D341Med (cell line): Measurements from ENCODE around the gene DUSP8.
"Not testable (repeated sequence)": the region's sequence is repeated elsewhere in the genome, so short reads cannot be mapped to it uniquely, and the experiment has no call there.

Experiments
- DNase-seq: peaks from one replicate; pipeline ENCODE4 v3.0.0; 2012; ENCODE audit warnings: low spot score

Gene DUSP8

GRCh38 chr11:1589191-1589963, 17.3 kb upstream of the DUSP8 start:
- DNase-seq, result not testable (repeated sequence)

DNA sequence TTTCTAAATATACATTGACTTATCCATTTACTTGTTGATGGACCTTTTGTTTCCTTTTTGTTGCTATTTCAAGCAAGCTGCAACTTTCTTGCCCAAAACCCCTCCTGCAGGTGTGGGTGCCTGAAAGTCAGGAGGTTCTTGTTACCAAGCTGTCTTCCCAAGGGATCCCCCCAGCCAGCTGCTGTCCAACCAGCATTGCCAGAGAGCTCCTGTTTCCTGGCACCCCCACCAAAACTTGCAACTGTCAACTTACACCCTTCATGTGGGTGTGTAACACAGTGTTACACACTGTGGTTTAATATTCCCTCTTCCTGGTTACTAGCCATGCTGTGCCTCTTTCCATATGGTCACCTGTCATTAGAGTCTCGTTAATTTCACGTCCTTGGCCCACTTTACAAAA, 14.6 kb upstream of the DUSP8 start:
- no peak for DNase-seq

- not testable (repeated sequence) for DNase-seq
These were observed 12.7 kb upstream of the DUSP8 start, which contains the start of gene KRTAP5-1 for GRCh38 chr11:1584661-1585370. Gene KRTAP5-1 (minus strand): TSS chr11:1585283. CDS start chr11:1585249, 34 bp downstream.

GRCh38 chr11:1582909-1583308, 10.8 kb upstream of the DUSP8 start:
- DNase-seq, result not testable (repeated sequence)

DNA sequence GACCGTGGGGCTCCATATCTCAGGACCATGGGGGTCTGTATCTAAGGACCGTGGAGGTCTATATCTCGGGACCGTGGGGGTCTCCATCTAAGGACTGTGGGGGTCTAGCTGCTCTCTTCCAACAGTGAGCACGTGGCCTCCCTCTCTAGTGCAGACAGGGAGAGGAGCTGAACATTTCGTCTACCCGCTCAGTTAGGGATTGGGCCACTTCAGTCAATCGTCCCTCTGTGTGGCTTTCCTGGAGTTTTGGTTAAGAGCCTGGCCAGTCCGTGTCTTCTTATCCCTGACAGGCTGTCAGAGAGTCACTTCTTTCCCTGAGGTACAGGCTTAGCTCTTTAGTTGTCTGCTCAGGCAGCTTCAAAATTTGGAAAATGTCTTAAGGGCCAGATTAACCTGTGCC, 9.9 kb upstream of the DUSP8 start:
- DNase-seq, result no peak

DNA sequence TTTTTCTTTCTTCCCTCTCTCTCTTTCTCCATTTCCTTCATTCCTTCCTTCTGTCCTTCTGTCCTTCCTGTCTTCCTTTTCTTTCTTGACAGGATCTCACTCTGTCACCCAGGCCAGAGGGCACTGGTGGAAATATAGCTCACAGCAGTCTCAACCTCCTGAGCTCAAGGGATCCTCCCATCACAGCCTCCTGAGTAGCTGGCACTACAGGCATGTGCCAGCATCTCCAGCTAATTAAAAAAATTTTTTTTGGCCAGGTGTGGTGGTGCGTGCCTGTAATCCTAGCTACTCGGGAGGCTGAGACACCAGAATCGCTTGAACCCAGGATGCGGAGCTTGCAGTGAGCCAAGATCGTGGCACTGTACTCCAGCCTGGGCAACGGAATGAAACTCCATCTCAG, 4.8 kb upstream of the DUSP8 start:
- no peak for DNase-seq

DNA sequence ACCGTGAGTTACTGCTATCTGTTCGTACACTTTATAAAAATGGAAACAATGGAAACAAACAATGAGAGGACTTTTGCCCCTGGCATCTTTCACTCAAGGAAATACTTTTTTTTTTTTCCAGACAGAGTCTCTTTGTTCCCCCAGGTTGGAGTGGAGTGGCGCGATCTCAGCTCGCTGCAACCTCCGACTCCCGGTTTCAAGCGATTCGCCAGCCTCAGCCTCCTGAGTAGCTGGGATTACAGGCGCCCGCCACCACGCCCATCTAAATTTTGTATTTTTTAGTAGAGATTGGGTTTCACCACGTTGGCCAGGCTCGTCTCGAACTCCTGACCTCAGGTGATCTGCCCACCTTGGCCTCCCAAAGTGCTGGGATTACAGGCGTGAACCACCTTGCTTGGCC, 3.7 kb upstream of the DUSP8 start:
- not testable (repeated sequence) for DNase-seq

DNA sequence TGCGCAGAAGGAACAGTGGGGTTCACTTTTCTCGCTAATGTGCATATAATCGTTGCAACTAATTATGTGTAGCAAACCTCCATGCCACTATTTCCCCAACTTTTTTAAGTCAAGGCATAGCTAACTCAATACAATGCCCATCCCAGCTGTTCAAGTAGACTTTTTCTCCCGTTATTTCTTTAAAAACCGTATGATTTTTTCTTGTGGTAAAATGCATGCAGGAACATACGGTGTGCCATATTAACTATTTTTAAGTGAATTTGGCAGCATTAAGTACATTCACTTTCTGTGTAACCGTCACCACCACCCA, 2.8 kb upstream of the DUSP8 start:
- no peak for DNase-seq

GRCh38 chr11:1574238-1574932, 2.3 kb upstream of the DUSP8 start:
- DNase-seq, result peak; percentile 88

DNA sequence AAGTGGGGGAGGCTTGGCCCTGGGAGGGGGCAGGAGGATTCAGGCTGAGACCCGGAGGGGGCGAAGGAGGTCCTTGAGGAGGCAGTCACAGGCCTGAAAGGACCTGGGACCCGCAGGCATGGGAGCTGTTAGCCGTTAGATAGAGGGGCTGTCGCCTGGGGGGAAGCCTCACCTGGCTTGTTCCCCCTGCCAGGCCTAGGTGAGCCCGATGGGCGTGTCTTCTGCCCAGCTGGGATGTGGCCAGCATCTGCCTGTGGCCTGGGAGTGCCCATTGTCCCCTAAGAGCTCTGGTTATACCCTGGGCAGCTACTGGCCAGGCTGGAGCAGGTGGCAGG, 1.8 kb upstream of the DUSP8 start:
- DNase-seq, result peak; percentile 42

- DNase-seq, result peak; percentile 44
These were observed 1.2 kb upstream of the DUSP8 start for GRCh38 chr11:1573077-1573902.

DNA sequence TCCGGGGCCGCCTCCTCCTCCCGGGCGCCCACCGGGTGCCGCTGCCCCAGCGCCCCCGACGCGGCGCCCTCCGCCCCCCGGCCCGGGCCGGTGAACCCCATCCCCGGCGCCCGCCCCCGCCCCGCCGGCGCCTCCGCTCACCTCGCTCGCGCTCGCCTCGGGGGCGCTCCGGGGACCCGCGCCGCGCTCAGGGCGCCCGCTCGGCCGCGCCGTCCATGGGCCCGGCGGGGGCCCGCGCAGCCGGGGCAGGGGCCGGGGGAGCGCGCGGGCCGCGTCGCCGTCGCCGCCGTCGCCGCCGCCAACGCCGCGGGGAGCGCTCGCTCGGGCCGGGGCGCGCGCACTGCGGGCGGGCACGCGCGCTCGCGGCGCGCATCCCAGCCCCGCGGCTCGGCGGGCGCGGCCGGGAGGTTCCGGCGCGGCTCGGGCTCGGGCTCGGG, 293 bp downstream of the DUSP8 start:
- no peak for DNase-seq

DNA sequence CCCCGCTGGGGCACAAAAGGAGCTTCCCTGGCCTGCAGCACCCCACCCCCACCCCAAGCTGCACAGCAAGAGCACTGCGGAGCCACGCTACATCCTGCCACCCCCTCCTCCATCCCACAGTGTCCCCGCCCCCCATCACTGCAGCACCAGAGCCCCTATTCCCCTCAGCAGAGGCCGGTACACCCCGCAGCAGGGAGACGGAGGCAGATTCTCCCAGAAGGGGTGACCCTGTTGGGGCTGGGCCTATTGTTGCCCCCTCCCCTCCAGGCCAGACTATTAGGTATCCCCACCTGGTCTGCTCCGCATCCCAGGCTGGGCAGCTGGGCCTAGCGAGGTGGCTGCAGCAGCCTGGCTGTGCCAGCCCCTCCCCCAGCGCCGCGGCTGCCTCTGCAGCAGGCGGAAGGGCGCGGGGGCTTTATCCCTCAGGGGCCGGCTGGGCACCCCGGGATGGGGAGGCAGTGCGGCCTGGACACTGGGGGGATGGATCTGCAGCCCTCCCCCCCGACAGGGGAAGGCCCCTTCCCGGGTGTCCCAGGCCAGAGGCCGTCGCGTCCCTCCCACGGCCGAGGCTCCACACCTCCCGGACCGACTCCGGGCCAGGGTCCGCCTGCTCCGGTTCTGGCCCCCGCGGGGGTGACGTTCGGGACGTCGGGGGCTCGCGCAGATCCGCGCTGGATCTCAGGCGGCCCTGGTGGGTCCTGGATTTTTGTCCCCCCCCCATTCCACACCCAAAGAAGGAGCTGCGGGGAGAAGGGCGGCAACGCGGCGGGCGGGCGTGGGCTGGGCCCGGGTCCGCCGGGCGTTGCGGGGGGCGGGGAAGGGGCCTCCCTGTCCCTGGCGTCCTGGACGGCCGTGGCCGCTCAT, 943 bp downstream of the DUSP8 start:
- peak; percentile 51 for DNase-seq

DNA sequence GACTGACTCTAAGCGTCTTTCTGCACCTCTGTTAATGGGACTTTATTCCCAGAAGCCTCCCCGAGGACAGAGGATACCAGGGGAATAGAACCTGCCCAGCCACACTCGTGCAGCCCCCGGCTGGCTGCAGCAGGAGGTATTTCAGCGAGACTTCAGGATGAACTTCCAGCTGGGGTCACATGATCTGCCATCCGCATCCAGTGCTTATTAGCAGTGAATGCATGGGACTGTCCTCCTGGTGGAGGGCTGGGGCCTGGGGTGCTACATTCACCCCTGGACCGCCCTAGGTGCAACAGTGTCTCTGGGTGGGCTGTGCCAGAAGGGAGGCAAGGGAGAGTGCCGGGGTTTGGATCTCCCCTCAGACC, 1.6 kb downstream of the DUSP8 start:
- DNase-seq, result no peak

- DNase-seq, result peak; percentile 2
These were observed 2.0 kb downstream of the DUSP8 start for GRCh38 chr11:1570001-1570453.

GRCh38 chr11:1569251-1569780, 2.8 kb downstream of the DUSP8 start:
- DNase-seq, result no peak

DNA sequence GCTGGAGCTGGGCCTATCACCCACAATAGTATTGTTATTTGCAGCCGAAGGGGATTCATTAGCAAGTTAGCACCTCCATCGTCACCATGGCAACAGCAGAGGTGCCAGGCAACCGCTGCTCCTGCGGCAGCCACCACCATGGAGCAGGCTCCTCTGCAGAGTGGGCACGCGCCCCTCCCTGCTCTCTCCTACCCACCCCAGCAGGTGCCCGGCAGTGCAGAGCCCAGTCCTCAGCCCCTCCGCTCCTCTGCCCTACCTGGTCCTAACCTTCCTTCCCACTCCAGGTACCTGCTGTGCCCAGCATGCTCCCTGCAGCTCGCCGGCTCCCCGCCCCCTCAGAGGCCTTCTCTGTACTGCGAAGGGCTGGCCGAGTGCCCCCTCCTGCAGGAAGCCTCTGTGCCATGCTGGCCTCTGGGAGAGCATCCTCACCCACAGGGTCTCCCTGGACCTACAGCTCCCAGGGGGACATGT, 3.6 kb downstream of the DUSP8 start:
- no peak for DNase-seq

GRCh38 chr11:1567721-1568100, 4.4 kb downstream of the DUSP8 start:
- no peak for DNase-seq

DNA sequence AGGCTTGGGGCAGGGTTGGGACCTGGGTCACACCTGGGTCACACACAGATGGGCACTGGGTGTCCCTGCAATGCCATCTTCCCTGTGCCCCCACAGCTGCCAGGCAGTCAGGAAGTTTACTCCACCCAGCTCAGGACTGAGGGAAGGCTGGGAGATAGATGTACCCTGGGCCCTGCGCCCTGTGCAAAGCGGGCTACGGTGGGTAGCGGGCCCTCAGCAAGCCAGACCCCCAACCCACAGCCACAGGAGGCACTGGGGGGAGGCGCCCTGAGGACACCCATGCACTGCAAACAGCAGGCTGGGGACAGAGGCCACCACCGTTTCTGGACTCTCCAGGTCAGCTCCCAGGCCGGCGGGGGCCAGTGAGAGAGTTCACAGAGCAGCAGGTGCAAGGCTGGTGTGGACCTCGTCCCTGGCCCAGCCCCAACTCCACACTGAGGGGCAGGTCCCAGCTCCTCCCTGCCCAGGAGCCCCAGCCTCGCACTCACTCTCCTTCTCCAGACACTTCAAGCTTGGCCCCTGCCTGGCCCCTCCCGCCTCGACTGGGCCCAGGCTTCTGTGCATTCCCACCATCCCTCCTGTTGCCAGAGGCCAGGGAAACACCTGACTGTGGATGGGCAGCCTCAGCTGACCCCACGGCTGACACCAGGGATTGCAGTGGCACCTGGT, 4.9 kb downstream of the DUSP8 start:
- no peak for DNase-seq

DNA sequence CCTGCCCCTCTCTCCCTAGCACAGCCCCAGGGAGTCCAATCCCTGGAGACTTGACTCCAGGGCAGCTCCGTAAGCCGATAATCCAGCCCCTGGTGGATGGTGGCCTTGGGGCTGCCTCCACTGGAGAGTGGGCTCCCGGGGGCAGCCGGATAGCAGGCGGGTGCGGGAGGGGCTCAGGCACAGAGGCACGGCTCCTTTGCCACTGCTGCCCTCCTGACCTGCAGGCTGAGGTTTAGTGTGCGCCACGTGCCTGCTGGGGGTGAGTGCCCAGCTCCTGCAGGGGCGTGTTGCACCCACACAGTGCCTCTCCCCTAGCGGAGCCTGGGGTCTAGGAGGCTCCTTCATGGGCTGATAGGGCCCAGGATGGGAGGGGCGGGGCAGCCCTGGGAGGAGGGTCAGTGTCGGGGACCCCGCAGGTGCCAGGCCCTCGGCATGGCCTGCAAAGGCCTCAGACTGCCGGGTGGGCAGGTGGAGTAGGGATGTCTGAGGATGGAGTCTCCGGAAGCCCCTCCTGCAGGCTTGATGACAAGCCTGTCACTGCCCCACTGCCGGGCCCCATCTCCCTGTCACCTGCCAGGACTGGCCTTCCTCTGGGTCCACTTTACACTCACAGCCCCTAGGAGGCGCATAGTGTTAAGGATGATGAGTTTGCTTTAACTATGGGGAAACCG, 5.6 kb downstream of the DUSP8 start:
- no peak for DNase-seq
